ENCODE measurements around the gene PDCD2L. TPM values are rescaled to one million over a fixed set of nuclear protein-coding genes. Genes with fewer than 3 reads are reported as not detected.

Gene PDCD2L
- total and polyA plus RNA-seq, 2 of the 8 experiments (the other 6 are each of a cell fraction or from before 2014, with no cell fraction given): 51.5 to 78.1 TPM

GRCh38 chr19:34428549-34429285 lies 24.5 kb downstream of the PDCD2L start (continued):
- TF ChIP-seq CHD7 (IDR thresholded peaks at IDR 0.05; ENCODE audit: insufficient replicate concordance, low read length) (no peak), SIN3A (conservative IDR thresholded peaks at IDR 0.05 in 1 of 2, IDR thresholded peaks at IDR 0.05 in 1 of 2; ENCODE audit: low read depth in 1 of 2, low read length in 2 of 2) (peak in 1 of 2 experiments; percentile 4; a peak in 1 of 4 replicates), TBP (IDR thresholded peaks at IDR 0.05; ENCODE audit: low read depth, low read length) (no peak), FOSL1 (IDR thresholded peaks at IDR 0.05; ENCODE audit: insufficient read depth, low read depth, low read length) (no peak), ZNF274 (IDR thresholded peaks at IDR 0.05; ENCODE audit: borderline replicate concordance, extremely low read depth, low read length) (no peak), KDM5A (IDR thresholded peaks at IDR 0.05; ENCODE audit: low read length) (0 out of 2 replicates have a peak, but pooled peaks have one; percentile 33), TAF7 (optimal IDR thresholded peaks at IDR 0.05; ENCODE audit: borderline replicate concordance, low read depth, low read length) (no peak), SAP30 (IDR thresholded peaks at IDR 0.05; ENCODE audit: insufficient read depth, insufficient replicate concordance, low read length) (peak; percentile 66), PHF8 (conservative IDR thresholded peaks at IDR 0.05; ENCODE audit: low read depth, low read length) (peak; percentile 42; the same call in 1 of the 2 replicates), SIRT6 (IDR thresholded peaks at IDR 0.05; ENCODE audit: low read length) (no peak)
